ENCODE data around the gene BCORL1.

Gene BCORL1

GRCh38 chrX:130094696-130095095 is 112.3 kb downstream of the BCORL1 start:
- DNase-seq (ENCODE audit: low read depth): no peak

GRCh38 chrX:130095249-130096030 is 113.0 kb downstream of the BCORL1 start:
- DNase-seq (ENCODE audit: low read depth): no peak

GRCh38 chrX:130097507-130098209 is 115.2 kb downstream of the BCORL1 start:
- no peak for DNase-seq (ENCODE audit: low read depth)

GRCh38 chrX:130098210-130098552 is 115.7 kb downstream of the BCORL1 start:
- DNase-seq (ENCODE audit: low read depth): no peak

- no peak for DNase-seq (ENCODE audit: low read depth)
Observed at GRCh38 chrX:130100180-130100579, 117.7 kb downstream of the BCORL1 start.

- DNase-seq (ENCODE audit: low read depth): no peak
Observed at GRCh38 chrX:130103605-130104004, 121.2 kb downstream of the BCORL1 start.

DNA sequence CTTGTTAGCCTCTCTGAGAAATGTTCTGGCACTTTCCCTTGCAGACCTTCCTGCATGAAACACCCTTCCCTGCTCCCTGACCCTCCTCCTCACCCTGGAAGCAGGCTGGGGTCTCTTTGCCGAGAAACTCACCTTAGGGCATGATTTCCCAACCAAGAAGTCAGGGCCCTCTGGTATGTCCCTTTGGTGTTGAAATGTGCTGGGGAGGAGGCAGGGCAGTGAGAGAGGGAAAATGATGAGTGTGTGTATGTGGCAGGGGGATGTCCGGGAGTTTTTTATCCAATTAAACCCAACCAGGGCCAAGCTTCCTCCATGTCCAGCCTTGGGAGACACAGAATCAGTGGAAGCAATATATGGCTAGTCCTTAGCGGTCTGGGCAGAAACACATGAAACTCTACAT is 122.8 kb downstream of the BCORL1 start:
- no peak for DNase-seq (ENCODE audit: low read depth)

- DNase-seq (ENCODE audit: low read depth): no peak
Observed at GRCh38 chrX:130106071-130106470, 123.6 kb downstream of the BCORL1 start.

Data from non-pigmented ciliary epithelial cell (primary cell).